Stomach (tissue), 9 donors: Measurements from ENCODE around the gene CAPN12. TPM values are rescaled to one million over a fixed set of nuclear protein-coding genes. Genes with fewer than 3 reads are reported as not detected.

Experiments used
- DNase-seq, 2 donors: peaks; one replicate each; pipeline versions ENCODE4 v3.0.0 to v3.0.0-alpha.2; 2013 to 2019
- H3K27ac ChIP-seq, 5 donors: fragments of 200-600 bp in 4 of 5; sonication (generic) in 4 of 5; one replicate each; pipeline ENCODE4 v1.5.1; 2013 to 2019; ENCODE audit warnings: mild to moderate bottlenecking in 1 of 5, moderate library complexity in 1 of 5
- H3K27me3 ChIP-seq, 3 donors: fragments of 200-600 bp; sonication (generic); one replicate each; pipeline ENCODE4 v1.5.1; 2017 to 2019; ENCODE audit warnings: mixed run types in 1 of 3
- H3K36me3 ChIP-seq, 4 donors: fragments of 200-600 bp; sonication (generic); 1 replicate in 3 of 4; 2 replicates in 1 of 4; pipeline ENCODE4 v1.5.1; 2016 to 2019
- H3K4me1 ChIP-seq, 4 donors: fragments of 200-600 bp; sonication (generic); one replicate each; pipeline ENCODE4 v1.5.1; 2016 to 2019
- H3K4me3 ChIP-seq, 4 donors: fragments of 200-600 bp; sonication (generic) in 3 of 4; one replicate each; pipeline ENCODE4 v1.5.1; 2016 to 2019; ENCODE audit warnings: mild to moderate bottlenecking in 1 of 4
- H3K9me3 ChIP-seq, 4 donors: fragments of 200-600 bp; sonication (generic); one replicate each; pipeline ENCODE4 v1.5.1; 2016 to 2019
- CTCF ChIP-seq, 7 experiments: fragments of 450-650 bp in 4 of 7; fragments of 200-600 bp in 3 of 7; sonication (generic) in 3 of 7; IDR thresholded peaks; one replicate each; pipeline ENCODE4 v1.5.1; 2016 to 2019; ENCODE audit warnings: antibody characterized with exemption in 7 of 7, control low read depth in 2 of 7, mild to moderate bottlenecking in 1 of 7
- EP300 ChIP-seq: sonication (generic); formaldehyde crosslinking; IDR thresholded peaks from one replicate; pipeline ENCODE4 v1.6.1; 2017; ENCODE audit warnings: antibody characterized with exemption
- POLR2A ChIP-seq, 4 donors: fragments of 450-650 bp; IDR thresholded peaks; one replicate each; pipeline ENCODE4 v1.6.1; 2016; ENCODE audit warnings: antibody characterized with exemption in 4 of 4, control low read depth in 2 of 4, mild to moderate bottlenecking in 1 of 4, moderate library complexity in 1 of 4
- POLR2AphosphoS5 ChIP-seq, 3 donors: sonication (generic); formaldehyde crosslinking; IDR thresholded peaks; one replicate each; pipeline ENCODE4 v1.6.1; 2016; ENCODE audit warnings: antibody characterized with exemption in 3 of 3
- WGBS, 5 donors: extraction: QIAGEN DNeasy Blood & Tissue Kit in 3 of 5; methylation state at CpG; one replicate each; pipeline versions ENCODE4 v1.1.5 to v1.1.7; 2013 to 2018; 5-methylcytosine and 5-hydroxymethylcytosine counted together
- intact Hi-C: fragments of 100-400 bp; cut with DNase I; formaldehyde crosslinking; loops from one replicate; pipeline ENCODE4 v1.15.1; 2023; ENCODE audit warnings: low total_unique reads
- polyA plus RNA-seq, 3 donors: library from polyadenylated mRNA; stranded (reverse); fragments of 200-250 nt; gene quantifications; one replicate each; pipeline ENCODE4 v1.2.3, GENCODE V29; 2013
- total RNA-seq, 5 donors: library from RNA; depleted of rRNA; stranded (reverse); fragments of >200 nt; gene quantifications; one replicate each; pipeline versions ENCODE4 v1.1.0 to v1.2.3, GENCODE V29; 2014 to 2016
- donor health status: healthy with polysubstance abuse.
- donor health status: Bipolar disorder and iron deficiency.
- donor health status: healthy.

CAPN12 gene
- total and polyA plus RNA-seq, 8 donors: 1.2 to 33.3 (median 5.6) TPM

DNA sequence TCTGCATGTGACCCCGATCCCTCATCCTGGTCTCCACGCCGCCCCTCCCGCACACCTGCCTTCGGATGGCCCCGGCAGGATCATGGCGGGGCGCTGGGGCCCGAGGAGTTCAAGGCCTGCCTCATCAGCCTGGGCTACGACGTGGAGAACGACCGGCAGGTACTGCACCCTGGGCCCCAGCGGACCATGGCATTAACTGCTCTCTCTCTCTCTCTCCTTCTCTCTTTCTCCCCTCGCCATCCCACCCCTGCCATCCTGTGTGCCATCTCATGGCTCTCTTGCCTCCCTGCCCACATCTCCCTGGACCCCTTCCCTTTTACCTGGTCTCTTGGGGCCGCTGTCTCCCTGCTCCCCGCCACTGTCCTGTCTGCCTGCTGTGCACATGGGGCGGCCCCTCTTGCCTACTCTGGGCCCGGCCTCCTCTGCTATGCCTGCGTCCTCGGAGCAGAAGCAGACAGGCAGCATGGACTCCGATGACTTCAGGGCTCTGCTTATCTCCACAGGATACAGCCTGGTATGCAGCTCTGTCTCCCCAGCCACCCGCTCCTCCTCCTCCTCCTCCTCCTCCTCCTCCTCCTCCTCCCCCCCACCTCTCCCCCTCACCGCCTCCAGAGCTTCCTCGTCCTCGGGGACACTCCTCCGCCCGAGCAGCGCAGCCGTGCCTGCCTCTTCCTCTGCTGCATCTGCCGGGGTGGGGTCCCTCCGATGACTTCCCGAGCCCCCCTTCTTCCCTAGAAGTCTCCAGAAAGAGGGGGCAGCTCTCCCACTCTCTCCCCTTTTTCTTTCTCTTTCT lies 16.2 kb downstream of the CAPN12 start:
- Histone ChIP-seq H3K27ac (peak overlapping the region; percentile 9 to 93 (median 81)), H3K4me3 (no peak overlapping the region), H3K4me1 (peaks cover 20 to 64% (median 43%) of the 10 kb centered on the region in 4 donors), H3K9me3 (no peaks in the 10 kb centered on the region), H3K27me3 (no peaks in the 10 kb centered on the region), H3K36me3 (peaks cover 74 to 88% (median 87%) of the 10 kb centered on the region in 4 donors)
- no peak for TF ChIP-seq POLR2A (IDR thresholded peaks at IDR 0.05)
- TF ChIP-seq EP300: no peak
- no peak for TF ChIP-seq CTCF (IDR thresholded peaks at IDR 0.05)
- TF ChIP-seq POLR2AphosphoS5 (IDR thresholded peaks at IDR 0.05): no peak
- DNase-seq: no peak
- intact Hi-C loops: no loop called here
- WGBS, 5 donors: 72 to 83% (median 75%) methylated on average over 29 to 33 of the region's 33 CpGs

GRCh38 chr19:38727306-38727867 lies 16.9 kb downstream of the CAPN12 start:
- no peak overlapping the region for H3K4me3 ChIP-seq
- H3K9me3 ChIP-seq: no peaks in the 10 kb centered on the region
- H3K27me3 ChIP-seq: no peaks in the 10 kb centered on the region
- WGBS, 5 donors: 87 to 91% (median 89%) methylated on average over 13 to 17 of the region's 17 CpGs
- no peak for DNase-seq
- peak overlapping the region in 3 of 5 donors; percentile 29 to 90 (median 81) for H3K27ac ChIP-seq
- peaks cover 81 to 95% (median 94%) of the 10 kb centered on the region in 4 donors for H3K36me3 ChIP-seq
- intact Hi-C loops: no loop called here
- TF ChIP-seq CTCF (IDR thresholded peaks at IDR 0.05) (no peak), POLR2AphosphoS5 (IDR thresholded peaks at IDR 0.05) (no peak), EP300 (no peak), POLR2A (IDR thresholded peaks at IDR 0.05) (no peak)
- H3K4me1 ChIP-seq: peaks cover 16 to 64% (median 40%) of the 10 kb centered on the region in 4 donors

- intact Hi-C loops: no loop called here
- Histone ChIP-seq H3K9me3 (no peaks in the 10 kb centered on the region), H3K27me3 (no peaks in the 10 kb centered on the region), H3K4me3 (no peak overlapping the region), H3K36me3 (peaks cover 86 to 100% (median 98%) of the 10 kb centered on the region in 4 donors), H3K27ac (peak overlapping the region in 4 of 5 donors; percentile 29 to 81 (median 39)), H3K4me1 (peaks cover 11 to 64% (median 40%) of the 10 kb centered on the region in 4 donors)
- 69 to 83% (median 80%) methylated on average over 25 to 30 of the region's 30 CpGs for WGBS, 5 donors
- TF ChIP-seq CTCF (IDR thresholded peaks at IDR 0.05): no peak
- TF ChIP-seq POLR2A (IDR thresholded peaks at IDR 0.05): no peak
- TF ChIP-seq EP300: no peak
- TF ChIP-seq POLR2AphosphoS5 (IDR thresholded peaks at IDR 0.05): no peak
- DNase-seq: no peak
Observed at GRCh38 chr19:38726761-38727301, 17.4 kb downstream of the CAPN12 start.

DNA sequence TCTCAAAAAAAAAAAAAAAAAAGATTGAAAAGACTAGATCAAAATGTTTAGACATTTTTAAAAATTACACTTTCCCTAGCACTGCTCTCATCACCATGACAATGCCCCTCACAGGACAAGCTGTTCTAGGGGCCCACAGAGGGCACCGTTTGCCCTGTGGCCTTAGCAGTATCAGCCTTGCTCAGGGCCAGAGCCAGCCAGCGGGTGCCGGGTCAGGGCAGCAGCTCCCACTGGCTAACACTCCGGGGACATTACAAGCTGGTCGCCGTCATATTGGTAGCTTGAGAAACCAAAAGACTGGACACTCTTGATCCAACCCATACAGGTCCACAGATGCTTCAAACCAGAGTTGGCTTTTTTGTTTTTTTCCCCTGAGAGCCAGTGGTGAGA lies 18.0 kb downstream of the CAPN12 start:
- 74 to 90% (median 87%) methylated on average over 6 of the region's 6 CpGs for WGBS, 5 donors
- intact Hi-C loops: no loop called here
- Histone ChIP-seq H3K36me3 (peaks cover 91 to 100% (median 98%) of the 10 kb centered on the region in 4 donors), H3K4me1 (peaks cover 5 to 64% (median 41%) of the 10 kb centered on the region in 4 donors), H3K27me3 (no peaks in the 10 kb centered on the region), H3K4me3 (no peak overlapping the region), H3K27ac (peak overlapping the region in 4 of 5 donors; percentile 29 to 81 (median 39)), H3K9me3 (no peaks in the 10 kb centered on the region)
- no peak for TF ChIP-seq POLR2A (IDR thresholded peaks at IDR 0.05)
- no peak for TF ChIP-seq POLR2AphosphoS5 (IDR thresholded peaks at IDR 0.05)
- TF ChIP-seq EP300: no peak
- no peak for TF ChIP-seq CTCF (IDR thresholded peaks at IDR 0.05)
- no peak for DNase-seq
